CD4-positive, CD25-positive, alpha-beta regulatory T cell (primary cell): Measurements from ENCODE around the gene ELL. TPM values are rescaled to one million over a fixed set of nuclear protein-coding genes. Genes with fewer than 3 reads are reported as not detected.

Experiments used
- ATAC-seq, 2 donors: fragments of 150-1000 bp; cut with Tn5 transposase; one replicate each; pipeline ENCODE4 v1.10.0; 2021; ENCODE audit warnings: low read depth in 2 of 2, moderate number of reproducible peaks in 2 of 2, moderate library complexity in 1 of 2
- DNase-seq, 3 donors: peaks; one replicate each; pipeline versions ENCODE4 v3.0.0 to v3.0.0-alpha.2; 2012 to 2022; ENCODE audit warnings: mixed read lengths in 1 of 3
- H3K27ac ChIP-seq: one replicate; pipeline ENCODE4 v1.7.0; 2013; ENCODE audit warnings: mild to moderate bottlenecking, low read length; ENCODE audit not compliant: insufficient read depth, poor library complexity, severe bottlenecking
- H3K27me3 ChIP-seq: one replicate; pipeline ENCODE4 v1.7.0; 2013; ENCODE audit warnings: low read length; ENCODE audit not compliant: control insufficient read depth, insufficient read depth
- H3K36me3 ChIP-seq: one replicate; pipeline ENCODE4 v1.7.0; 2013; ENCODE audit warnings: mild to moderate bottlenecking, low read length, moderate library complexity; ENCODE audit not compliant: control insufficient read depth, insufficient read depth
- H3K4me1 ChIP-seq: 2 replicates; pipeline ENCODE4 v1.7.0; 2013; ENCODE audit warnings: mild to moderate bottlenecking, low read length; ENCODE audit not compliant: insufficient read depth, control insufficient read depth, poor library complexity, severe bottlenecking
- H3K4me3 ChIP-seq: one replicate; pipeline ENCODE4 v1.7.0; 2013; ENCODE audit warnings: low read depth, mild to moderate bottlenecking, low read length, moderate library complexity
- H3K9me3 ChIP-seq, 2 experiments: 1 replicate in 1 of 2; 2 replicates in 1 of 2; pipeline ENCODE4 v1.7.0; 2013; ENCODE audit warnings: low read length in 2 of 2, mild to moderate bottlenecking in 1 of 2, moderate library complexity in 1 of 2; ENCODE audit not compliant: control insufficient read depth in 2 of 2
- H3K27ac Mint-ChIP-seq, 3 donors: one replicate each; pipeline ENCODE4 v1.8.0; 2020 to 2022; ENCODE audit warnings: mild to moderate bottlenecking in 3 of 3, mixed read lengths in 3 of 3, moderate library complexity in 2 of 3
- H3K27me3 Mint-ChIP-seq: one replicate; pipeline ENCODE4 v1.8.0; 2022; ENCODE audit warnings: mild to moderate bottlenecking, mixed read lengths
- H3K36me3 Mint-ChIP-seq: one replicate; pipeline ENCODE4 v1.8.0; 2020; ENCODE audit warnings: mixed read lengths
- H3K4me1 Mint-ChIP-seq, 4 donors: one replicate each; pipeline ENCODE4 v1.8.0; 2020 to 2022; ENCODE audit warnings: mixed read lengths in 4 of 4, mild to moderate bottlenecking in 1 of 4
- H3K4me3 Mint-ChIP-seq, 4 donors: one replicate each; pipeline ENCODE4 v1.8.0; 2020 to 2022; ENCODE audit warnings: mild to moderate bottlenecking in 4 of 4, mixed read lengths in 4 of 4, moderate library complexity in 3 of 4
- H3K9me3 Mint-ChIP-seq, 7 donors: one replicate each; pipeline ENCODE4 v1.8.0; 2020 to 2022; ENCODE audit warnings: mixed read lengths in 7 of 7, mild to moderate bottlenecking in 3 of 7, moderate library complexity in 2 of 7
- polyA plus RNA-seq, 4 donors: library from polyadenylated mRNA; unstranded; fragments of 300-500 nt; fragmentation: Illumina TruSeq; gene quantifications; one replicate each; pipeline ENCODE4 v1.2.3, GENCODE V29; 2021
- total RNA-seq: library from RNA; stranded (reverse); gene quantifications from one replicate; pipeline ENCODE4 v1.2.3, GENCODE V29; 2022

ELL gene
- total and polyA plus RNA-seq, 5 donors from 2014 or later = 7.7 to 53.6 (median 10.0) TPM

DNA sequence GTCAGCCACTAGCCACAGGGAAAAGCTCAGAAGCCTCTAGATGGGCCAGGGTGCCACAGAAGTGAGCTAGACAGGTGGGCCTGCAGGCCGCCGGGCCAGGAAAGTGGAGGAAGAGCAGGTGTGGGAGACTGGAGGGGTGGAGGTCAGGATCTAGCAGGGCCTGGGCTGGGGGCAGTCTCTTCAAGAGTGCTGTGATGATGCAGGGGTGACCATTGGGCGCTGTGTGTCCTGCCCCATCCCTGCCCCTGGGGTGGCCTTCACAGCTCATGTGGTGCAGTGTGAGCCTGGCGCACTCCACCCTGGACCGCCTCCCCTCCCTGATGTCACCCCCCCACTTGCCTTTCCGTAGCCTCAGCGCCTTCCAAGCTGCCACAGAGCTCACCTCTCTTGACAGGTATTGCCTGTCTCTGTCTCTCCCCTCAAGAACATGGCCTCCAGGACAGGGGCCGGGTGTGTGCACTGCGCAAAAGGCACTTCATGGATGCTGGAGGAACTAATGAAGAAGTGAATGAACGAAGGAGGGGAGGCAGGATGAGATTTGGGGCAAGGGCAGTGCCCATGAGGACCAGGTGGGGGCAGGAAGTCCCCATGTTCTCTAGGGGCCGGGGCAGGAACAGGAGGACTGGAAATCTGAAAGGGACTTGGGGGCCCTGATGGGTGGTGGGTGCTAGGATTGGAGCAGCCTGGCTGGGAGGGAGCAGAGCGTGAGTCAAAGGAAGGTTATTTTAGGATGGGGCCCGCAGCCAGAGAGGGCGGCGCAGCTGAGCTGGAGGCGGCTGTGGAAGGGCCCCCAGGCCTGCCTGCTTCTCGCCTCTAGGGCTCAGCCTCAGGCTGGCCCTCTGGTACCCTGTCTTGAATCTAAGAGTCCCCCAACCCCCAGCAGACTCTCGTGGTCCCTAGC is 96.1 kb downstream of the ELL start:
- peak overlapping the region in 2 of 4 donors; percentile 39 to 55 for H3K4me3 Mint-ChIP-seq
- no peaks in the 10 kb centered on the region for H3K27me3 Mint-ChIP-seq
- no peak overlapping the region for H3K27ac ChIP-seq
- peaks cover 7 to 67% (median 27%) of the 10 kb centered on the region in 4 donors for H3K4me1 Mint-ChIP-seq
- H3K4me3 ChIP-seq = no peak overlapping the region
- no peak for DNase-seq
- no peaks in the 10 kb centered on the region for H3K36me3 ChIP-seq
- no peaks in the 10 kb centered on the region for H3K9me3 ChIP-seq
- ATAC-seq = no peak
- H3K27ac Mint-ChIP-seq = peak overlapping the region; percentile 38 to 90 (median 38)
- no peaks in the 10 kb centered on the region for H3K36me3 Mint-ChIP-seq
- no peaks in the 10 kb centered on the region for H3K9me3 Mint-ChIP-seq
- peaks cover 81% of the 10 kb centered on the region for H3K4me1 ChIP-seq
- no peaks in the 10 kb centered on the region for H3K27me3 ChIP-seq

DNA sequence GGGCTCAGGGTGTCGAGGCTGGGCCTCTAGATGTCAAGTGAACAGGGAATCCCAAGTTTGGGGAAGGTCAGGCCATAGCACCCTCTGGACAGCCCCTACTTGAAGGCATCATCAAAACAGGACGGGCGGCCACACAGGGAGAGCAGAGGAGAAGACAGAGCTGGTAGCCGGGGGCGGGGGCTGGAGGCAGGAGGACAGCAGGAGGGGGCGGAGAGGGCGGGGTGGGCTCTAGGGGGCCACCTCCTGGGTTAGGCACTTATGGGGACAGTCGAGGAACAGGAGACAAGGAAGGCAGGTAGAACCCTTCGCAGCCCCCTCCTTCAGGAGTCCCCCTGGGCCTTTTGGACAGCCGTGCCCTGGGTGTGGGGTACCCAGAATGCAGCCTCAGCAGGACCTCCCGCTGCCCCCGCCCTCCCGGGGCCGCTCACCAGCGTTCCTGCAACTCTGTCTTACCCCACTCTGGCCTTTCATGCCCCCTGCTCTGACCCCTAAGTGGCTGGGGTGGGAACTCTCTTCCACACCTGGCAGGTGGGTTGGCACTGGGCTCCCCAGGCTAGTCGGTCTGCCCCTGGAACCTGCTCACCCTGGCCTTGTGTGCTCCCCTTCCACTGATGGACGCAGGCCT is 96.9 kb downstream of the ELL start:
- Mint-ChIP-seq H3K9me3 (no peaks in the 10 kb centered on the region), H3K4me3 (no peak overlapping the region), H3K4me1 (peaks cover 7 to 73% (median 30%) of the 10 kb centered on the region in 4 donors)

DNA sequence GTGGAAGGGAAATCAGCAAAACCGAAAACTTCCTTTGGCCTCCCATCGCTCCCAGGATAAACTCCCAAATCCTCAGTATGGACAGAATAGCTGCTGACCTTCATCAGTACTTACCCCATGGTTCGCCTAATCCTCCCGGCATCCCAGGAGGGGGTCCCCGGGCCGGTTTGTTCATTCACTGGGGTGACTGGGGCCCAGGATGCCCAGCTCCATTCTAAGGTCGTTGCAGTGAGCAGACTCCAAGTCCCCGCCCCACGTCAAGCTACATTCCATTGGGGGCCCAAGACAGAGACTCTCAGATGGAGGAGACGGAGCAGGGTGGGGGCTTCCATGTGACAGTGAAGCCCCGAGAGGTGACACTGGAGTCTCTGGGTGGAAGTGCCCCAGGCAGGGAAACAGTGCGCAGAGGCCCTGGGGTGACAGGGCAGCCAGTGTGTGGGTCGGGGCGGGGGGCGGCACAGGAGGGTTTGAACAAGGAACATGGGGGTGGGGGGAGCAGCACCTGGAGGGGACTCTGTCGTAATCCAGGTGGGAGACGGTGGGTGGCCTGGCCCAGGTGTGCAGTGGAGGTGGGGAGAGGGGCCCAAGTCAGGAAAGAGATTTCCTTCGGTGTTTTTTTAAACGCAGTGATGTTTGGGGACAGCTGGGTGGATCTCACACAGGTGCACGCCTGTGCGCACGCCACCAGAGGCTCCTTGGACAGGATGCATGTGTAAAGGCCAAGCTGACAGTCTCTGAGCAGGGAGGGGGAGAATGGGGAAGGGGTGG is 97.6 kb downstream of the ELL start:
- Mint-ChIP-seq H3K36me3 (no peaks in the 10 kb centered on the region), H3K27ac (peak overlapping the region in 2 of 3 donors; percentile 59 to 60), H3K4me1 (peaks cover 7 to 70% (median 31%) of the 10 kb centered on the region in 4 donors), H3K4me3 (peak overlapping the region in 1 of 4 donors; percentile 96), H3K27me3 (no peaks in the 10 kb centered on the region), H3K9me3 (no peaks in the 10 kb centered on the region)
- Histone ChIP-seq H3K9me3 (no peaks in the 10 kb centered on the region), H3K27me3 (no peaks in the 10 kb centered on the region), H3K27ac (peak overlapping the region; percentile 69), H3K4me1 (peaks cover 76% of the 10 kb centered on the region), H3K36me3 (no peaks in the 10 kb centered on the region), H3K4me3 (no peak overlapping the region)
- ATAC-seq (no peak), DNase-seq (no peak)

More for the DNA sequence above, 96.9 kb downstream of the ELL start:
- no peaks in the 10 kb centered on the region for H3K36me3 ChIP-seq
- ATAC-seq = no peak
- no peak for DNase-seq
- Mint-ChIP-seq H3K36me3 (no peaks in the 10 kb centered on the region), H3K27me3 (no peaks in the 10 kb centered on the region), H3K27ac (peak overlapping the region in 1 of 3 donors; percentile 55)
- H3K27ac ChIP-seq = no peak overlapping the region
- H3K4me1 ChIP-seq = peaks cover 81% of the 10 kb centered on the region
- H3K27me3 ChIP-seq = no peaks in the 10 kb centered on the region
- H3K4me3 ChIP-seq = no peak overlapping the region
- H3K9me3 ChIP-seq = no peaks in the 10 kb centered on the region

DNA sequence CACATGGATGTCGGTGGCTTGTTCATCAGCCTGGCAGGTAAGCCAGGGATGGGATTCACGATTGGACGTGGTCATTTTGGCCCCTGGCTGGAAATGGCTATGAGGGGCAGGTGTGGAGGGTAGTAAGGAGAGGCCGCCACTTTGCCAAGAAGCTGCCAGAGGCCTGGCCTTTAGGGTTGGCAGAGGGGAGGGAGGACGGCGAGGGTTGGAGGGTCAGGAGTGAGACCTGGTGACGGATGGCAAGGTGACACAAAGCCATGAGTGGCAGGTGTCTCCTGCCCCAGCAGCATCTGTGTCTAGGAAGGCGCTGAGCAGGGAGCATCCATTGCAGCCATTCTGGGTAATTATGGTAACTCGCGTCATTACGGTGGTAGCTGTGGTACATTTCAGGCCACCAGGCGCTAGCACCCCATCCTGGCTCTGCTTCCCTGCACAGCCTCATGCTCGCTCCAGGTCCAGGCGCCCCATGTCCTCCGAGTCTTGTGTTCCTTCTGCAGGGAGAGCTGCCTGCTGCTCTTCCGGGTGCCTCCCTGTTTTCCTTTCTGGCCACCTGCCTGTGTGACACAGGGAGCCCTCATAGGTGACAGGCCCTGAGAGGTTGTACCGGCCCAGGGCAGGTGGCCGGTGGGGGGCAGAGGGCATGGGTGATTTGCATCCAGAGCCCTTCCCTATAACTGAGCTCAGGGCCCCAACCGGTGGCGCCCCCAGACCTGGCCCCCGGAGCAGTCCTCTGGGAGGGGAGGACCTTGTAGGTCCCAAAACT is 98.4 kb downstream of the ELL start:
- ATAC-seq (no peak), DNase-seq (no peak)
- peaks cover 5% of the 10 kb centered on the region for H3K27me3 Mint-ChIP-seq
- no peaks in the 10 kb centered on the region for H3K36me3 ChIP-seq
- no peaks in the 10 kb centered on the region for H3K36me3 Mint-ChIP-seq
- H3K4me3 ChIP-seq = peak overlapping the region; percentile 51
- H3K27ac Mint-ChIP-seq = peak overlapping the region; percentile 82 to 89 (median 87)
- H3K4me3 Mint-ChIP-seq = peak overlapping the region in 3 of 4 donors; percentile 84 to 96 (median 88)
- no peaks in the 10 kb centered on the region for H3K27me3 ChIP-seq
- H3K27ac ChIP-seq = peak overlapping the region; percentile 69
- no peaks in the 10 kb centered on the region for H3K9me3 Mint-ChIP-seq
- H3K4me1 ChIP-seq = peaks cover 75% of the 10 kb centered on the region
- no peaks in the 10 kb centered on the region for H3K9me3 ChIP-seq
- H3K4me1 Mint-ChIP-seq = peaks cover 7 to 73% (median 36%) of the 10 kb centered on the region in 4 donors

DNA sequence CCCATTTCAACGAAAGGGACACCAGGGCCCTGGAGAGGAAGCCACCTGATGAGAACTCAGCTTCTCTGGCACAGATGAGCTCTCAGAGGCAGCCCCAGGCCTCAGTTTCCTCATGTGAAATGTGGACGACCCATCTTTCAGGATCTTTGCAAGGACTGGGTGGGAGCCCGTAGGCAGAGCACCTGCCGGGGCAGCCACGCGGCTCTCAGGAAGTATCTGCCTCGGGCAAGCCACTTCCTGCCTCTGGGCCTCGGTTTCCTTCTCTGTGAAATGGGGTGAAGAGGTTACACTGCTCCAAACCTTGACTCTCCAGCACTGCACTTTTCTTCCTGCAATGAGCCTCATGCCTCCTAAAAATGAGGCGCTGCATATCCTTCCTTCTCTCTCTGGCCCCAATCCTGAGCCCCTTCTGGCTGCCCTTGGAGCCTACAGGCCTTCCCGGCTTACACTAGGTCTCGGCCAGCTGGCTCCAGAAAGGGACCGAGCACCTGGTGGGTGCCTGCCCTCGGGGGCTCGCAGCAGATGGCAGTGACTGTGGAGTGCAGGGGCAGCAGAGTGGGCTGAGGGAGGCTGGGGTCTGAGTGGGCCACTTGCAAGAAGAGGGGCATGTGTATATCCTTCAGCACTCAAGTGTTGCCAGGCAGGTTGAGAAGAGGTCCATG is 99.2 kb downstream of the ELL start:
- Mint-ChIP-seq H3K4me3 (peak overlapping the region; percentile 82 to 96 (median 86)), H3K4me1 (peaks cover 7 to 79% (median 40%) of the 10 kb centered on the region in 4 donors), H3K27me3 (peaks cover 13% of the 10 kb centered on the region), H3K27ac (peak overlapping the region; percentile 82 to 89 (median 87)), H3K9me3 (peaks cover 0 to 1% (median 0%) of the 10 kb centered on the region in 7 donors), H3K36me3 (no peaks in the 10 kb centered on the region)
- no peaks in the 10 kb centered on the region for H3K36me3 ChIP-seq
- no peaks in the 10 kb centered on the region for H3K27me3 ChIP-seq
- DNase-seq (peak in 2 of 3 donors; percentile 49 to 75), ATAC-seq (peak; percentile 33 to 39)
- no peaks in the 10 kb centered on the region for H3K9me3 ChIP-seq
- H3K27ac ChIP-seq = peak overlapping the region; percentile 69
- H3K4me1 ChIP-seq = peaks cover 78% of the 10 kb centered on the region
- peak overlapping the region; percentile 51 for H3K4me3 ChIP-seq

DNA sequence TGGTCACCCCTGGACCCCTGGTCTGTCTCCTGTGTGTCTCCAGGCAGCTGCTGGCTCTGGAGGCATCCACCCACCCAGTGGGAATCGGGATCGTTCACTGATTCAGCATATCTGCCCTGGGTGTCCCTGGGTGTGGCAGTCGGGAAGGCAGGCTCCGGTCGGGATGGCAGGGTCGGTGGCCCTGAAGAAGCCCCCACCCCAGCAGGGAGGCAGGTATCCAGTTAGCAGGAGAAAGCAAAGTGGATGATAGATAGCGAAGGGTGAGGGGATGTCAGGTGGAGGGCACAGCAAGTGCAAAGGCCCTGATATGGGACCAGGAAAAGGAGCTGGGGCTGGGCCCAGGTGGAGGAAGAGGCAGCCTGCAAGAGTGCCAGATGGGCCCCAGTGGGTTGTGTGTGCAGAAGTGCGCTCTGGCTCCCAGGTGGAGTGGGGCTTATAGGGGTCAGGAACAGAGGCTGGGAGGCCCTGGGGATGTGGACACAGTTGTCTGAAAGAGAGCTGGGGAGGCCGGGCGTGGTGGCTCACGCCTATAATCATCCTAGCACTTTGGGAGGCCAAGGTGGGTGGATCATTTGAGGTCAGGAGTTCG is 100.4 kb downstream of the ELL start:
- no peak for ATAC-seq
- peak overlapping the region; percentile 69 to 98 (median 89) for H3K27ac Mint-ChIP-seq
- no peaks in the 10 kb centered on the region for H3K27me3 ChIP-seq
- DNase-seq = no peak
- H3K36me3 Mint-ChIP-seq = no peaks in the 10 kb centered on the region
- peak overlapping the region; percentile 84 to 96 (median 90) for H3K4me3 Mint-ChIP-seq
- peaks cover 19% of the 10 kb centered on the region for H3K27me3 Mint-ChIP-seq
- peaks cover 0 to 1% (median 0%) of the 10 kb centered on the region in 7 donors for H3K9me3 Mint-ChIP-seq
- H3K27ac ChIP-seq = peak overlapping the region; percentile 69
- peaks cover 7 to 85% (median 44%) of the 10 kb centered on the region in 4 donors for H3K4me1 Mint-ChIP-seq
- no peaks in the 10 kb centered on the region for H3K9me3 ChIP-seq
- H3K4me3 ChIP-seq = no peak overlapping the region
- no peaks in the 10 kb centered on the region for H3K36me3 ChIP-seq
- peaks cover 89% of the 10 kb centered on the region for H3K4me1 ChIP-seq
